BJ (cell line): ENCODE data around the gene SLAMF1. TPM values are rescaled to one million over a fixed set of nuclear protein-coding genes. Genes with fewer than 3 reads are reported as not detected.

ENCODE experiments used
- CTCF ChIA-PET: fragments of 350-600 bp; formaldehyde crosslinking; extraction: SDS; loops from one replicate; lab custom pipeline; 2021; ENCODE audit warnings: antibody characterized with exemption, inconsistent platforms; lab: Yijun Ruan, JAX
- POLR2A ChIA-PET: fragments of 300-600 bp; sonication (Branson Sonifier 250); formaldehyde crosslinking; extraction: SDS; loops from one replicate; lab custom pipeline; 2021; ENCODE audit warnings: antibody characterized with exemption; lab: Charles Lee
- DNase-seq: peaks from one replicate; pipeline ENCODE4 v3.0.0-alpha.2; 2011; ENCODE audit warnings: low read depth
- H3K27me3 ChIP-seq: 2 replicates; pipeline ENCODE4 v1.6.0; 2011; ENCODE audit warnings: low read length; ENCODE audit not compliant: control insufficient read depth, insufficient read depth
- H3K36me3 ChIP-seq: 2 replicates; pipeline ENCODE4 v1.5.1; 2011; ENCODE audit warnings: low read length; ENCODE audit not compliant: control insufficient read depth, insufficient read depth
- H3K4me3 ChIP-seq: 2 replicates; pipeline ENCODE4 v1.5.1; 2011; ENCODE audit warnings: low read depth, mild to moderate bottlenecking, control low read depth, low read length
- polyA plus RNA-seq: library from polyadenylated mRNA; depleted of rRNA; stranded (reverse); fragments of >200 nt; gene quantifications from 2 replicates; pipeline ENCODE4 v1.2.3, GENCODE V29; 2011
- TF ChIP-seq, protein P1 (sequence below): IDR thresholded peaks from 2 replicates; pipeline ENCODE4 v1.5.1; 2011; ENCODE audit warnings: low read depth, mild to moderate bottlenecking, control low read depth, inconsistent platforms, low read length, moderate library complexity; ENCODE audit not compliant: insufficient read depth

The SLAMF1 gene
- polyA plus RNA-seq, 1 experiment, result not detected

DNA sequence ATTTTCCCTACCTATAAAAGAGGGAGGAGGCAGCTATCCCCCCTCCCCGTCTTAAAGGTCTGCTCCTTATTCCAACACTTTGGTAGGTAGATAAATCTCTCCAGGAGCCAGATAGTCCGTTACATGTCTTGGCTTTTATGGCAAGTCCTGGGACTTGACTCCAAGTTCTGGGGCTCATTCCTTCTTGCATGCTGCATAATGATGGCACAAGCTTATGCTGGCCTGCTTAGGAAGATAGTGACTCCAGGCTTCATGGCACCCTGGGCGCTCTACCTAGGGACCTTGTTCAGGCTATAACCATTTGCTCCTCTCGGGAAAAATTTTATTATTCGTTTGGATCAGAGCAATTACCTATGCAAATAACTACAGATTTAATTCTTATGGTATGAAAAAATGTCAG is 3.7 kb downstream of the SLAMF1 start:
- no peaks in the 10 kb centered on the region for H3K27me3 ChIP-seq
- no peak overlapping the region for H3K4me3 ChIP-seq
- no peak for DNase-seq
- no peaks in the 10 kb centered on the region for H3K36me3 ChIP-seq
- POLR2A ChIA-PET, result no interaction called here
- CTCF ChIA-PET, result no interaction called here
- TF ChIP-seq, protein P1, sequence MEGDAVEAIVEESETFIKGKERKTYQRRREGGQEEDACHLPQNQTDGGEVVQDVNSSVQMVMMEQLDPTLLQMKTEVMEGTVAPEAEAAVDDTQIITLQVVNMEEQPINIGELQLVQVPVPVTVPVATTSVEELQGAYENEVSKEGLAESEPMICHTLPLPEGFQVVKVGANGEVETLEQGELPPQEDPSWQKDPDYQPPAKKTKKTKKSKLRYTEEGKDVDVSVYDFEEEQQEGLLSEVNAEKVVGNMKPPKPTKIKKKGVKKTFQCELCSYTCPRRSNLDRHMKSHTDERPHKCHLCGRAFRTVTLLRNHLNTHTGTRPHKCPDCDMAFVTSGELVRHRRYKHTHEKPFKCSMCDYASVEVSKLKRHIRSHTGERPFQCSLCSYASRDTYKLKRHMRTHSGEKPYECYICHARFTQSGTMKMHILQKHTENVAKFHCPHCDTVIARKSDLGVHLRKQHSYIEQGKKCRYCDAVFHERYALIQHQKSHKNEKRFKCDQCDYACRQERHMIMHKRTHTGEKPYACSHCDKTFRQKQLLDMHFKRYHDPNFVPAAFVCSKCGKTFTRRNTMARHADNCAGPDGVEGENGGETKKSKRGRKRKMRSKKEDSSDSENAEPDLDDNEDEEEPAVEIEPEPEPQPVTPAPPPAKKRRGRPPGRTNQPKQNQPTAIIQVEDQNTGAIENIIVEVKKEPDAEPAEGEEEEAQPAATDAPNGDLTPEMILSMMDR, result no peak

DNA sequence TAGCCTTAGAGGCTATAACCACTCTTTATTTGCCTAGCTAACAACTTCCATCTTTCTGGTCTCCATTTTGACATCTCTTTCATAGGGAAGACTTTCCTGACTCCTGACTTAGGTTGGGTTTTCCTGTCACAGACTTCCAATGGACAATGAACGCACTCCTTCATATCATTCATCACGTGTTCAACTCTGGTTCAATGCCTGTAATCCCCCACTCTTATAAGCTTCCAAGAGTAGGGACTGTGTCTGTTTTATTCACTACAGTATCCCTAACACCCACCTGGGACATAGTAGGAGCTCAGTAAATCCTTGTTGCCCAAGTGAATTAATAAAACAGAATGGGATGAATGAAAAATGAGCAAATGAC is 4.6 kb downstream of the SLAMF1 start:
- POLR2A ChIA-PET, result no interaction called here

DNA sequence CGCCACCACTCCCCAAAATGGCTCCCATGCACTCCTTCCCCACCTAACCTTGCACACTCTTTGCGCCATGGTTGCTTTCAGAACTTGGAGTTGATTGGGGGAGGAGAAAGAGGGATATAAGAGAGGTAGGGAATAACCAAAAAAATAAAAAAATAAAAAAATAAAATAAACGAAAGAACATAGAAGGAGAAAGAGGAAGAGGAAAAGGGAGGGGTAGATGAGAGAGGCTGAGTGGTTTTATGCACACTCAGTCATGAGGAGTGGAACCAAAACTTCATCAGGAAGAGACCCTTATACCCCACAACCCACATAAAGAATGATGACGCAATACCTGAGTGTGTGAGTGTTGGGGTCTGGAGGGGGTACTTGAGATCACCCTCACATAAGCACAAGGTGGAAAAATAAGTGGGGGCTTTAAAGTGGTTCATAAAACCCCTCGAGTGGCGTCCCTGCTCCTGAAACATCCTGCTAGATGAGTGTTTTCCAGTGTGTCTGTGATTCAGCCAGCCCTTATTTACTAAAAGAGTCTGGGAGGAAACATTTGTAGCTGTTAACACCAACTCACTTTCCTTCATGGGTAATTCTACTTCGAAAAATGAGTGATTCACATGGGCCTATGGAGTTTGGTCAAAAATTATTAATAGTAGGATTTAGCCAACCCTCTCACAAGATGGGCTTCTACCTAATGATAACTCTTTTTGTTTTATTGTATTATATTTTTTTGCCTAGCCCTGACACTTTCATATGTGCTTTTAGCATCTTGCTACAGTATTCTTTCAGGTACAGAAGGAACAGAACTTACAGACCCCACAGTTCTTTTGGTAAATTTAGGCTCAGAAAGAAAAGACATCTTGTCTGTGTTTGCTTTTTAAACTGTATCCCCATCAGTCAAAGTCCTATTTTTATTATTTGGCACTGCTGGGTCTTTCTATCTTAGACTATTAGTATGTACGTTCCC is 5.2 kb downstream of the SLAMF1 start:
- Histone ChIP-seq H3K4me3 (no peak overlapping the region), H3K27me3 (no peaks in the 10 kb centered on the region), H3K36me3 (no peaks in the 10 kb centered on the region)
- CTCF ChIA-PET, result interaction anchor here (1.3 kb wide), 1 partner anchor 10 kb away, joined by 3 read pairs; no protein-coding TSS in a partner anchor
- no peak for DNase-seq
- POLR2A ChIA-PET, result no interaction called here
- TF ChIP-seq, protein P1, result no peak

More for the DNA sequence above, 4.6 kb downstream of the SLAMF1 start:
- Histone ChIP-seq H3K4me3 (no peak overlapping the region), H3K27me3 (no peaks in the 10 kb centered on the region), H3K36me3 (no peaks in the 10 kb centered on the region)
- CTCF ChIA-PET, result interaction anchor here (1.3 kb wide), 1 partner anchor 11 kb away, joined by 3 read pairs; no protein-coding TSS in a partner anchor
- TF ChIP-seq, protein P1, result no peak
- DNase-seq, result no peak

DNA sequence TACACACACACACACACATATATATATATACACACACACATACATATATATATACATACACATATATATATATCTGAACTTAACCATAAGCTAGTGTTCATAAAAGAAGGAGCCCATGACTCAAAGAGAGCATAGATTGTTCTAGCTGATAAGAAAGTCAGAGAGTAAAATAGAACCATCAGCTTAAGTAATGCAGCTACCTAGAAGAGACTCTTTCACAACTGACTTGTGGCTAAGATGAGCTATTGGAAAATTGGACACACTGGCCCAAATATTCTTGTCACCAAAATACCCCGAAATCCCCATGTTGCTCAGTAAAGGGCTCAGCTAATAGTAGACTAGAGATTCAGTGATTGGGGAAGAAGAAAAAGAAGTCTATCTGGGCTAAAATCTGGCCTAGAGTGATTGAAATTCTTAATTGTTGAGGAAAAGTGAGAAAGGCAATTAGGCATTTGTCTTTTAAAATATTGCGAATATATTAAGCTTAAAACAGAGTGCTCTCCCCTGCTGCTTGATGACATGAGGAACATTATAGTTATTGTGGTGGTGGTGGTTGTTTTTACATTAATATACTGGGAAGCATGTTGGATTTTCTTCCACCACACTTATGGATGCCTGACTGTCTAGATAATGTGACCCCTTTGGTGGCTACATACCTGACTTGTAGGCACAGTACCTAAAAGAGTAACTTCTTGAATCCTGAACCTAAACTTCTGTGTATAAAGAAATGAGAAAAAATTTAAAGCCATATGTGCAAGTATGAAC is 6.3 kb downstream of the SLAMF1 start:
- Histone ChIP-seq H3K36me3 (no peaks in the 10 kb centered on the region), H3K4me3 (no peak overlapping the region), H3K27me3 (no peaks in the 10 kb centered on the region)
- TF ChIP-seq, protein P1, result no peak
- no peak for DNase-seq
- ChIA-PET POLR2A (no interaction called here), CTCF (no interaction called here)

DNA sequence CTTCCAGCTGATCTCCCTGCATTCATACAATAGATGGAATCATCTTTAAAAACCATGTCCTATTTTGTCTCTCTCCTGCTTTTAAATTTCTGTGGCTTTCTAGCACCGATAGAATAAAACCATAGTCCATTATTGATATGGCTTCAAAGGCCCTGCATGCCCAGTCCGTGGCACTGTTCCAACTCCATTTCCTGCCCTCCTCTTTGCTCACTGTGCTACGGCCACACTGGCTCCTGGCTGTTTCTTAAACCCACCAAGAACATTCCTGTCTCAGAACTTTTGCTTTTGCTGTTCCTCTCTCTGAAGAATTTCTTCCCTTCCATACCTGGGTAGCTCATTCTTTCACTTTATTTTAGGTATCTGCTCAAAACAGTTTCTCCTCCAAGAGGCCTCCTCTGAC is 7.2 kb downstream of the SLAMF1 start:
- Histone ChIP-seq H3K4me3 (no peak overlapping the region), H3K27me3 (no peaks in the 10 kb centered on the region), H3K36me3 (no peaks in the 10 kb centered on the region)
- no peak for DNase-seq
- ChIA-PET CTCF (no interaction called here), POLR2A (no interaction called here)
- TF ChIP-seq, protein P1, result no peak
